Neural cell (in vitro differentiated cells): Measurements from ENCODE around the gene TMED7. TPM values are rescaled to one million over a fixed set of nuclear protein-coding genes. Genes with fewer than 3 reads are reported as not detected.

Experiments
- H2AFZ ChIP-seq: fragments of 200-600, 300-800 bp; sonication (generic), shearing (Covaris generic); 2 replicates; pipeline ENCODE4 v1.6.0; 2014; ENCODE audit warnings: low read depth, mild to moderate bottlenecking, antibody characterized with exemption, low read length, moderate library complexity
- H3F3A ChIP-seq: fragments of 200-600 bp; shearing (Covaris generic); 2 replicates; pipeline ENCODE4 v1.6.1; 2016; ENCODE audit warnings: mild to moderate bottlenecking, moderate library complexity, mixed read lengths, antibody characterized with exemption, low read length; ENCODE audit not compliant: insufficient read depth, poor library complexity, severe bottlenecking
- H3K27ac ChIP-seq: fragments of 200-600, 300-800 bp; sonication (generic), shearing (Covaris generic); 2 replicates; pipeline ENCODE4 v1.5.1; 2014; ENCODE audit warnings: mild to moderate bottlenecking, low read length, moderate library complexity
- H3K27me3 ChIP-seq: fragments of 300-800, 200-600 bp; sonication (generic), shearing (Covaris generic); 2 replicates; pipeline ENCODE4 v1.6.0; 2014; ENCODE audit warnings: mild to moderate bottlenecking, low read depth, low read length, moderate library complexity; ENCODE audit not compliant: insufficient read depth
- H3K36me3 ChIP-seq: fragments of 300-800, 200-600 bp; sonication (generic), shearing (Covaris generic); 2 replicates; pipeline ENCODE4 v1.5.1; 2014; ENCODE audit warnings: mild to moderate bottlenecking, antibody characterized with exemption, low read length, moderate library complexity; ENCODE audit not compliant: insufficient read depth
- H3K4me2 ChIP-seq: fragments of 300-800, 200-600 bp; sonication (generic), shearing (Covaris generic); 2 replicates; pipeline ENCODE4 v1.6.0; 2014; ENCODE audit warnings: mild to moderate bottlenecking, low read length
- H3K4me3 ChIP-seq: fragments of 300-800, 200-600 bp; sonication (generic), shearing (Covaris generic); 2 replicates; pipeline ENCODE4 v1.5.1; 2014; ENCODE audit warnings: mild to moderate bottlenecking, low read length, moderate library complexity
- H3K79me2 ChIP-seq: fragments of 200-600 bp; shearing (Covaris generic); replicated peaks from 2 replicates; pipeline ENCODE4 v1.6.0; 2014; ENCODE audit warnings: mild to moderate bottlenecking, low read length, moderate library complexity; ENCODE audit not compliant: insufficient read depth
- H3K9ac ChIP-seq: fragments of 300-800, 200-600 bp; sonication (generic), shearing (Covaris generic); 2 replicates; pipeline ENCODE4 v1.6.1; 2016; ENCODE audit warnings: mild to moderate bottlenecking, low read length, mixed read lengths
- H3K9me2 ChIP-seq: fragments of 200-600 bp; shearing (Covaris generic); 2 replicates; pipeline ENCODE4 v1.6.1; 2016; ENCODE audit warnings: mild to moderate bottlenecking, low read length, mixed read lengths; ENCODE audit not compliant: insufficient read depth
- H3K9me3 ChIP-seq: fragments of 200-600, 300-800 bp; sonication (generic), shearing (Covaris generic); 2 replicates; pipeline ENCODE4 v1.6.1; 2016; ENCODE audit warnings: mild to moderate bottlenecking, mixed run types, low read length, moderate library complexity, mixed read lengths
- H4K20me1 ChIP-seq: fragments of 200-600 bp; shearing (Covaris generic); 2 replicates; pipeline ENCODE4 v1.6.1; 2016; ENCODE audit warnings: mild to moderate bottlenecking, mixed run types; ENCODE audit not compliant: insufficient read depth
- EP300 ChIP-seq: fragments of 450-650 bp; conservative IDR thresholded peaks from 2 replicates; pipeline ENCODE4 v1.6.1; 2014; ENCODE audit warnings: antibody characterized with exemption, mild to moderate bottlenecking, moderate library complexity; ENCODE audit not compliant: poor library complexity, severe bottlenecking
- EZH2 ChIP-seq: fragments of 200-600, 300-800 bp; shearing (Covaris generic), sonication (generic); IDR thresholded peaks from 2 replicates; pipeline ENCODE4 v1.6.1; 2014; ENCODE audit warnings: antibody characterized with exemption, low read length, borderline replicate concordance, mild to moderate bottlenecking; ENCODE audit not compliant: insufficient read depth, poor library complexity, severe bottlenecking
- MXI1 ChIP-seq: fragments of 450-650 bp; conservative IDR thresholded peaks from 2 replicates; pipeline ENCODE4 v1.6.1; 2014; ENCODE audit warnings: antibody characterized with exemption, mild to moderate bottlenecking; ENCODE audit not compliant: poor library complexity, severe bottlenecking
- POLR2AphosphoS5 ChIP-seq: IDR thresholded peaks from 2 replicates; pipeline ENCODE4 v1.6.1; 2012
- RAD21 ChIP-seq: fragments of 450-650 bp; conservative IDR thresholded peaks from 2 replicates; pipeline ENCODE4 v1.6.1; 2014; ENCODE audit warnings: antibody characterized with exemption, mild to moderate bottlenecking, moderate library complexity
- SMC3 ChIP-seq: fragments of 450-650 bp; conservative IDR thresholded peaks from 2 replicates; pipeline ENCODE4 v1.6.1; 2014; ENCODE audit warnings: antibody characterized with exemption, mild to moderate bottlenecking, moderate library complexity; ENCODE audit not compliant: poor library complexity
- TAF1 ChIP-seq: IDR thresholded peaks from 2 replicates; pipeline ENCODE4 v1.6.1; 2012; ENCODE audit warnings: low read depth
- polyA plus RNA-seq: library from polyadenylated mRNA; depleted of rRNA; stranded (reverse); fragments of >200 nt; gene quantifications from 2 replicates; pipeline ENCODE4 v1.2.3, GENCODE V29; 2014
- TF ChIP-seq, protein P1 (sequence below): fragments of 450-650 bp; IDR thresholded peaks from 2 replicates; pipeline ENCODE4 v1.5.1; 2014; ENCODE audit warnings: antibody characterized with exemption, mild to moderate bottlenecking, moderate library complexity; ENCODE audit not compliant: poor library complexity, severe bottlenecking
- TF ChIP-seq, protein P2 (sequence below): IDR thresholded peaks from 2 replicates; pipeline ENCODE4 v1.6.1; 2012; ENCODE audit warnings: borderline replicate concordance

TMED7 gene
- polyA plus RNA-seq, 1 donor from 2014 or later = 74.3 TPM

- Histone ChIP-seq H3K27me3 (no peaks in the 10 kb centered on the region), H3K79me2 (no peaks in the 10 kb centered on the region), H2AFZ (no peak overlapping the region), H3K4me3 (no peak overlapping the region), H3K9me2 (no peaks in the 10 kb centered on the region), H3K4me2 (no peak overlapping the region), H3K27ac (no peak overlapping the region), H3F3A (no peaks in the 10 kb centered on the region), H3K36me3 (no peaks in the 10 kb centered on the region), H3K9ac (no peak overlapping the region), H4K20me1 (no peaks in the 10 kb centered on the region), H3K9me3 (no peaks in the 10 kb centered on the region)
- peak; percentile 85 for TF ChIP-seq RAD21
- TF ChIP-seq EZH2 = no peak
- no peak for TF ChIP-seq TAF1
- TF ChIP-seq, protein P1, sequence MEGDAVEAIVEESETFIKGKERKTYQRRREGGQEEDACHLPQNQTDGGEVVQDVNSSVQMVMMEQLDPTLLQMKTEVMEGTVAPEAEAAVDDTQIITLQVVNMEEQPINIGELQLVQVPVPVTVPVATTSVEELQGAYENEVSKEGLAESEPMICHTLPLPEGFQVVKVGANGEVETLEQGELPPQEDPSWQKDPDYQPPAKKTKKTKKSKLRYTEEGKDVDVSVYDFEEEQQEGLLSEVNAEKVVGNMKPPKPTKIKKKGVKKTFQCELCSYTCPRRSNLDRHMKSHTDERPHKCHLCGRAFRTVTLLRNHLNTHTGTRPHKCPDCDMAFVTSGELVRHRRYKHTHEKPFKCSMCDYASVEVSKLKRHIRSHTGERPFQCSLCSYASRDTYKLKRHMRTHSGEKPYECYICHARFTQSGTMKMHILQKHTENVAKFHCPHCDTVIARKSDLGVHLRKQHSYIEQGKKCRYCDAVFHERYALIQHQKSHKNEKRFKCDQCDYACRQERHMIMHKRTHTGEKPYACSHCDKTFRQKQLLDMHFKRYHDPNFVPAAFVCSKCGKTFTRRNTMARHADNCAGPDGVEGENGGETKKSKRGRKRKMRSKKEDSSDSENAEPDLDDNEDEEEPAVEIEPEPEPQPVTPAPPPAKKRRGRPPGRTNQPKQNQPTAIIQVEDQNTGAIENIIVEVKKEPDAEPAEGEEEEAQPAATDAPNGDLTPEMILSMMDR = peak; percentile 81
- peak; percentile 90 for TF ChIP-seq SMC3
Measured at GRCh38 chr5:115586525-115587146, 39.2 kb downstream of the TMED7 start.

DNA sequence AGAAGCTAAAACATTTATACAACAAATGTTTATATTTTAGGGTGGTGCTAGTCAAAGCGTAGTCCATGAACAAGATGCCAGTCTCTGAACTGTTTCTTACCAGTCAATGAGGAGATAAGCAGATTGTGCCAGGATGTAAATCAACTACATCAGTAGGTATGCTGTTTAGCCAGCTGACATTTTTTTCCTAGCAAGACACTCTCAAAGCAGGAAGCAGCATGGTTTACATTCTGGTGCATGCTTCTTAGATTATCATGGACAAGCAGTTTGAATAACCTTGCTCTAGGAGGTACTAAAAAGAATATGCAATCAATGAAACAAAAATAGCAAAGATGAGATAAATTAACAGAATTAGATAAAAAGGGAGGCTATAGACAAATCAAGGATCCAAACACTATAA is 40.6 kb downstream of the TMED7 start:
- Histone ChIP-seq H3K9me2 (no peaks in the 10 kb centered on the region), H4K20me1 (no peaks in the 10 kb centered on the region), H3K9ac (no peak overlapping the region), H3K4me3 (no peak overlapping the region), H2AFZ (no peak overlapping the region), H3F3A (no peaks in the 10 kb centered on the region), H3K4me2 (no peak overlapping the region), H3K79me2 (no peaks in the 10 kb centered on the region), H3K36me3 (no peaks in the 10 kb centered on the region), H3K27me3 (no peaks in the 10 kb centered on the region), H3K27ac (no peak overlapping the region), H3K9me3 (no peaks in the 10 kb centered on the region)
- TF ChIP-seq RAD21 = no peak
- no peak for TF ChIP-seq POLR2AphosphoS5
- TF ChIP-seq TAF1 = no peak
- no peak for TF ChIP-seq EZH2
- TF ChIP-seq EP300 = no peak
- TF ChIP-seq, protein P1 = no peak
- TF ChIP-seq, protein P2, sequence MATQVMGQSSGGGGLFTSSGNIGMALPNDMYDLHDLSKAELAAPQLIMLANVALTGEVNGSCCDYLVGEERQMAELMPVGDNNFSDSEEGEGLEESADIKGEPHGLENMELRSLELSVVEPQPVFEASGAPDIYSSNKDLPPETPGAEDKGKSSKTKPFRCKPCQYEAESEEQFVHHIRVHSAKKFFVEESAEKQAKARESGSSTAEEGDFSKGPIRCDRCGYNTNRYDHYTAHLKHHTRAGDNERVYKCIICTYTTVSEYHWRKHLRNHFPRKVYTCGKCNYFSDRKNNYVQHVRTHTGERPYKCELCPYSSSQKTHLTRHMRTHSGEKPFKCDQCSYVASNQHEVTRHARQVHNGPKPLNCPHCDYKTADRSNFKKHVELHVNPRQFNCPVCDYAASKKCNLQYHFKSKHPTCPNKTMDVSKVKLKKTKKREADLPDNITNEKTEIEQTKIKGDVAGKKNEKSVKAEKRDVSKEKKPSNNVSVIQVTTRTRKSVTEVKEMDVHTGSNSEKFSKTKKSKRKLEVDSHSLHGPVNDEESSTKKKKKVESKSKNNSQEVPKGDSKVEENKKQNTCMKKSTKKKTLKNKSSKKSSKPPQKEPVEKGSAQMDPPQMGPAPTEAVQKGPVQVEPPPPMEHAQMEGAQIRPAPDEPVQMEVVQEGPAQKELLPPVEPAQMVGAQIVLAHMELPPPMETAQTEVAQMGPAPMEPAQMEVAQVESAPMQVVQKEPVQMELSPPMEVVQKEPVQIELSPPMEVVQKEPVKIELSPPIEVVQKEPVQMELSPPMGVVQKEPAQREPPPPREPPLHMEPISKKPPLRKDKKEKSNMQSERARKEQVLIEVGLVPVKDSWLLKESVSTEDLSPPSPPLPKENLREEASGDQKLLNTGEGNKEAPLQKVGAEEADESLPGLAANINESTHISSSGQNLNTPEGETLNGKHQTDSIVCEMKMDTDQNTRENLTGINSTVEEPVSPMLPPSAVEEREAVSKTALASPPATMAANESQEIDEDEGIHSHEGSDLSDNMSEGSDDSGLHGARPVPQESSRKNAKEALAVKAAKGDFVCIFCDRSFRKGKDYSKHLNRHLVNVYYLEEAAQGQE = no peak
- TF ChIP-seq MXI1 = no peak
- TF ChIP-seq SMC3 = no peak
